ENCODE results near the gene TENM4.

The TENM4 gene

DNA sequence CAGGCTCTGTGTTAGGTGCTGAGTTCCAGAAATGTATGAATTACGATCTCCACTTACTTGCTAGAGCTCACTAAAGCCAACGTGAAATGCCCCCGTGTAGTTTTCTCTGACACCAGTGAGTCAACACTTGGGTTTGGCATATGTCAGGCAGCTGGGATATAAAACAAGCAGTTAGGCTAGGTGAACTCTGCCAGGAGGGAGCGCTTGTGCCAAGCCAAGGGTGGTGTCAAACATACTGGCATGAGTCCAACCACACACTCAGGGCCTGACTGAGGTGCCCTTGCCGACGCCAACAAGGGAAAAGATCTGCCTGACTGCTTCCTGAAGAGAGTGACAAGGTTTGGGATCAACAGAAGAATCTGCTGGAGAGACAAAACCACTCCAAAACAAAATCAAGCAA is 698.4 kb downstream of the TENM4 start:
- TF ChIP-seq, protein P1, sequence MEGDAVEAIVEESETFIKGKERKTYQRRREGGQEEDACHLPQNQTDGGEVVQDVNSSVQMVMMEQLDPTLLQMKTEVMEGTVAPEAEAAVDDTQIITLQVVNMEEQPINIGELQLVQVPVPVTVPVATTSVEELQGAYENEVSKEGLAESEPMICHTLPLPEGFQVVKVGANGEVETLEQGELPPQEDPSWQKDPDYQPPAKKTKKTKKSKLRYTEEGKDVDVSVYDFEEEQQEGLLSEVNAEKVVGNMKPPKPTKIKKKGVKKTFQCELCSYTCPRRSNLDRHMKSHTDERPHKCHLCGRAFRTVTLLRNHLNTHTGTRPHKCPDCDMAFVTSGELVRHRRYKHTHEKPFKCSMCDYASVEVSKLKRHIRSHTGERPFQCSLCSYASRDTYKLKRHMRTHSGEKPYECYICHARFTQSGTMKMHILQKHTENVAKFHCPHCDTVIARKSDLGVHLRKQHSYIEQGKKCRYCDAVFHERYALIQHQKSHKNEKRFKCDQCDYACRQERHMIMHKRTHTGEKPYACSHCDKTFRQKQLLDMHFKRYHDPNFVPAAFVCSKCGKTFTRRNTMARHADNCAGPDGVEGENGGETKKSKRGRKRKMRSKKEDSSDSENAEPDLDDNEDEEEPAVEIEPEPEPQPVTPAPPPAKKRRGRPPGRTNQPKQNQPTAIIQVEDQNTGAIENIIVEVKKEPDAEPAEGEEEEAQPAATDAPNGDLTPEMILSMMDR (conservative IDR thresholded peaks at IDR 0.05; ENCODE audit: low read length) = no peak
- H3K4me3 ChIP-seq (ENCODE audit: low read length) = no peak overlapping the region
- peak; percentile 70 for DNase-seq (ENCODE audit: low read depth)

GRCh38 chr11:78741741-78742140 is 699.1 kb downstream of the TENM4 start:
- DNase-seq (ENCODE audit: low read depth) = no peak
- TF ChIP-seq, protein P1 (conservative IDR thresholded peaks at IDR 0.05; ENCODE audit: low read length) = no peak
- no peak overlapping the region for H3K4me3 ChIP-seq (ENCODE audit: low read length)

- DNase-seq (ENCODE audit: low read depth) = no peak
- TF ChIP-seq, protein P1 (conservative IDR thresholded peaks at IDR 0.05; ENCODE audit: low read length) = no peak
- no peak overlapping the region for H3K4me3 ChIP-seq (ENCODE audit: low read length)
Measured at GRCh38 chr11:78740199-78741071, 700.4 kb downstream of the TENM4 start.

- DNase-seq (ENCODE audit: low read depth) = peak; percentile 56
- TF ChIP-seq, protein P1 (conservative IDR thresholded peaks at IDR 0.05; ENCODE audit: low read length) = no peak
- no peak overlapping the region for H3K4me3 ChIP-seq (ENCODE audit: low read length)
Measured at GRCh38 chr11:78737891-78738290, 702.9 kb downstream of the TENM4 start.

GRCh38 chr11:78737301-78737700 is 703.5 kb downstream of the TENM4 start:
- TF ChIP-seq, protein P1 (conservative IDR thresholded peaks at IDR 0.05; ENCODE audit: low read length) = no peak
- DNase-seq (ENCODE audit: low read depth) = no peak
- no peak overlapping the region for H3K4me3 ChIP-seq (ENCODE audit: low read length)

DNA sequence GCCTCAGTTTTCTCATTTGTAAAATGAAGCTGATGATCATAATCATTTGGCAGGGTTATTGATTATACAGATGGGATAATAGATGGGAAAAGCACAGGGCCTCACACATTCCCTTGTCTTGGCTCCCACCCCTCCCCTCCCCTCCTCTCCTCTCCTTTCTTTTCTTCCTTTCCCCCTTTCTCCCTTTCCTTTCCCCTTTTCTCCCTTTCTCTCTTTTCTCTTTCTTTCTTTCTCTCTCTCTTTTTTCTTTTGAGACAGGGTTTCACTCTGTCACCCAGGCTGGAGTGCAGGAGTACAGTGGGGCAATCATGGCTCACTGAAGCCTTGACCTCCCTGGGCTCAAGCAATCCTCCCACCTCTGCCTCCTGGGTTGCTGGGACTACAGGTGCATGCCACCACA is 705.1 kb downstream of the TENM4 start:
- no peak for DNase-seq (ENCODE audit: low read depth)
- TF ChIP-seq, protein P1 (conservative IDR thresholded peaks at IDR 0.05; ENCODE audit: low read length) = no peak

DNA sequence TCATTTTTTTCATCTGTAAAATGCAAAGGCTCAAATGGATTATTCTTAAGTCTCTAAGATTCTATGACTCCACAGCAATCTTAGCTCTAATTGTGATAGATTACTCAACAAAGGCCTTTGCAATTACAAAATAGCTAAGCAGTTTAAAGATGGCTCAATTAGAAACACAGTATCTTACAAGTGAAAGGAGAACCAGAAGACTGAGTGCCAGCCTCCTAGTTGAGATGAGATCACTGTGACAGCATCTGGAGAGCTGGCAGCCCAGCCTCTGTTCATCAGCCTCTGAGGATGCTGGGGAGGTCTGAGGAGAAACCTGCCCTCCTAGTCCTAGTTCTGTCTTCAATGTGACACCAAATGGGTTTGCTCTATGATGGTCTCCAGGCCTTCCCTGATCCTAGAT is 707.8 kb downstream of the TENM4 start:
- peak; percentile 40 for DNase-seq (ENCODE audit: low read depth)

More for the DNA sequence above, 705.1 kb downstream of the TENM4 start:
- H3K4me3 ChIP-seq (ENCODE audit: low read length) = no peak overlapping the region

More for the DNA sequence above, 707.8 kb downstream of the TENM4 start:
- TF ChIP-seq, protein P1 (conservative IDR thresholded peaks at IDR 0.05; ENCODE audit: low read length) = no peak
- H3K4me3 ChIP-seq (ENCODE audit: low read length) = no peak overlapping the region

Data from AG10803 (cell line).